B cell (primary cell): Measurements from ENCODE around the gene INSM1.

Source experiments
- EZH2 ChIP-seq: IDR thresholded peaks from 2 replicates; pipeline ENCODE4 v1.6.1; 2012; ENCODE audit warnings: borderline replicate concordance, low read depth, mild to moderate bottlenecking, moderate library complexity, low read length; ENCODE audit not compliant: insufficient read depth, poor library complexity, severe bottlenecking
- TF ChIP-seq, protein P1 (sequence below): fragments of 200-600 bp; IDR thresholded peaks from one replicate; pipeline ENCODE4 v1.8.0; 2022; ENCODE audit warnings: antibody characterized with exemption, mild to moderate bottlenecking

DNA sequence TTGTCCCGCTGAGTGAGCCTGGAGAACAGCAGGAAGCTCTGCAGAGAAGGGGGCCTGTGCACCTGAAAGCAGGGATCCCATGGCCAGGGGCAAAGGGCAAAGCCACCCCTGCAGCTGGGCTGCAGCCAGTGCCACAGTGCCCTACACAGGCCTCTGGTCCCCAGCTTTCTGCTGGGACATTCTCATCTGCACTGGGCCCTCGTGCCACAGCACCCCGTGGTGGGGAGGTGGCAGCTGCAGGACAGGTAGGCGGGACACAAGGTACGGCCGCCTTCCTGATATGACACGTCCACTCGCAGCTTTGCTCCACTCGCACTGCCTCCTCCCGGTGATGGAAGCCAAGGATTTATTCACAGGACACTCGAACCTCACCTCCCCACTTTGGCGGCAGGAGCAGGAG is 27.2 kb downstream of the INSM1 start:
- TF ChIP-seq, protein P1, sequence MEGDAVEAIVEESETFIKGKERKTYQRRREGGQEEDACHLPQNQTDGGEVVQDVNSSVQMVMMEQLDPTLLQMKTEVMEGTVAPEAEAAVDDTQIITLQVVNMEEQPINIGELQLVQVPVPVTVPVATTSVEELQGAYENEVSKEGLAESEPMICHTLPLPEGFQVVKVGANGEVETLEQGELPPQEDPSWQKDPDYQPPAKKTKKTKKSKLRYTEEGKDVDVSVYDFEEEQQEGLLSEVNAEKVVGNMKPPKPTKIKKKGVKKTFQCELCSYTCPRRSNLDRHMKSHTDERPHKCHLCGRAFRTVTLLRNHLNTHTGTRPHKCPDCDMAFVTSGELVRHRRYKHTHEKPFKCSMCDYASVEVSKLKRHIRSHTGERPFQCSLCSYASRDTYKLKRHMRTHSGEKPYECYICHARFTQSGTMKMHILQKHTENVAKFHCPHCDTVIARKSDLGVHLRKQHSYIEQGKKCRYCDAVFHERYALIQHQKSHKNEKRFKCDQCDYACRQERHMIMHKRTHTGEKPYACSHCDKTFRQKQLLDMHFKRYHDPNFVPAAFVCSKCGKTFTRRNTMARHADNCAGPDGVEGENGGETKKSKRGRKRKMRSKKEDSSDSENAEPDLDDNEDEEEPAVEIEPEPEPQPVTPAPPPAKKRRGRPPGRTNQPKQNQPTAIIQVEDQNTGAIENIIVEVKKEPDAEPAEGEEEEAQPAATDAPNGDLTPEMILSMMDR = no peak
- TF ChIP-seq EZH2 = no peak
